ENCODE measurements around the gene GAS7.

DNA sequence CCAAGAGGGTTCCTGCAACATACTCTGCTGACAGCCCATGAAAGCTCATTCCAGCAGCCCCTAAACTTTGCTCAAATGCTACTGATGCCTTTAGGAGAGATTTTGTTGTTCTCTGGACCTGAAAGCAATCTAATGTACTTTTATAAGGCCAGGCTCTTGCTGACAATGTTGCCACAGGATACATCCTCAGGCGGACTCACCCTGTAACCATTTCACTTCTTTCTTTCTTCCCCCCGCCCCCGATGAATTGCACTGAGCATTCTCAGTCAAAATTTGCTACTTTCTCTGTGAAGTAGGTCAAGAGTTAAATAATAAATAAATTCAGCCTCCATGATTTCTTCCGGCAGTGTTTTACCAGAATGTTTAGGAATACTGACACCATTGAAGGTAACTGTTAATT, 1.5 kb downstream of the GAS7 start:
- no peak for TF ChIP-seq EP300 (IDR thresholded peaks at IDR 0.05)
- TF ChIP-seq, protein P1, sequence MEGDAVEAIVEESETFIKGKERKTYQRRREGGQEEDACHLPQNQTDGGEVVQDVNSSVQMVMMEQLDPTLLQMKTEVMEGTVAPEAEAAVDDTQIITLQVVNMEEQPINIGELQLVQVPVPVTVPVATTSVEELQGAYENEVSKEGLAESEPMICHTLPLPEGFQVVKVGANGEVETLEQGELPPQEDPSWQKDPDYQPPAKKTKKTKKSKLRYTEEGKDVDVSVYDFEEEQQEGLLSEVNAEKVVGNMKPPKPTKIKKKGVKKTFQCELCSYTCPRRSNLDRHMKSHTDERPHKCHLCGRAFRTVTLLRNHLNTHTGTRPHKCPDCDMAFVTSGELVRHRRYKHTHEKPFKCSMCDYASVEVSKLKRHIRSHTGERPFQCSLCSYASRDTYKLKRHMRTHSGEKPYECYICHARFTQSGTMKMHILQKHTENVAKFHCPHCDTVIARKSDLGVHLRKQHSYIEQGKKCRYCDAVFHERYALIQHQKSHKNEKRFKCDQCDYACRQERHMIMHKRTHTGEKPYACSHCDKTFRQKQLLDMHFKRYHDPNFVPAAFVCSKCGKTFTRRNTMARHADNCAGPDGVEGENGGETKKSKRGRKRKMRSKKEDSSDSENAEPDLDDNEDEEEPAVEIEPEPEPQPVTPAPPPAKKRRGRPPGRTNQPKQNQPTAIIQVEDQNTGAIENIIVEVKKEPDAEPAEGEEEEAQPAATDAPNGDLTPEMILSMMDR (IDR thresholded peaks at IDR 0.05): no peak
- TF ChIP-seq POLR2A (IDR thresholded peaks at IDR 0.05): no peak

Data from stomach (tissue), 4 donors.